NCI-H345 treated with DMSO at 0.1 percent for 48 hours (cell line): Measurements from ENCODE around the gene CHRM5.
"Not testable (repeated sequence)": the region's sequence is repeated elsewhere in the genome, so short reads cannot be mapped to it uniquely, and the experiment has no call there.

ENCODE experiments used
- DNase-seq: peaks from one replicate; lab custom pipeline; 2025; ENCODE audit not compliant: unreplicated experiment; lab: John Stamatoyannopoulos, UW

The CHRM5 gene

GRCh38 chr15:34038871-34039789 is 70.8 kb downstream of the CHRM5 start, which contains the start of gene AVEN:
Gene AVEN, minus strand, starts transcription at chr15:34039204. Its CDS starts 158 bp downstream, at chr15:34039046.
- no peak for DNase-seq

- no peak for DNase-seq
Measured at GRCh38 chr15:34039790-34040113, 71.5 kb downstream of the CHRM5 start.

GRCh38 chr15:34043391-34043790 is 75.1 kb downstream of the CHRM5 start:
- no peak for DNase-seq

- no peak for DNase-seq
Measured at GRCh38 chr15:34043813-34044212, 75.5 kb downstream of the CHRM5 start.

- DNase-seq: no peak
Measured at GRCh38 chr15:34046471-34047145, 78.3 kb downstream of the CHRM5 start.

GRCh38 chr15:34047893-34048775 is 79.8 kb downstream of the CHRM5 start:
- no peak for DNase-seq

GRCh38 chr15:34049112-34049511 is 80.8 kb downstream of the CHRM5 start:
- no peak for DNase-seq

- not testable (repeated sequence) for DNase-seq
Measured at GRCh38 chr15:34050385-34050784, 82.1 kb downstream of the CHRM5 start.

GRCh38 chr15:34054081-34054707 is 85.9 kb downstream of the CHRM5 start:
- DNase-seq: no peak

- DNase-seq: no peak
Measured at GRCh38 chr15:34055868-34056595, 87.7 kb downstream of the CHRM5 start.

GRCh38 chr15:34056911-34057310 is 88.6 kb downstream of the CHRM5 start:
- no peak for DNase-seq

- no peak for DNase-seq
Measured at GRCh38 chr15:34059476-34059875, 91.2 kb downstream of the CHRM5 start.

- DNase-seq: no peak
Measured at GRCh38 chr15:34059946-34060345, 91.6 kb downstream of the CHRM5 start.

- no peak for DNase-seq
Measured at GRCh38 chr15:34064438-34064837, 96.1 kb downstream of the CHRM5 start.

- no peak for DNase-seq
Measured at GRCh38 chr15:34065261-34065660, 97.0 kb downstream of the CHRM5 start.

- no peak for DNase-seq
Measured at GRCh38 chr15:34065941-34066340, 97.6 kb downstream of the CHRM5 start.

- DNase-seq: no peak
Measured at GRCh38 chr15:34070003-34070402, 101.7 kb downstream of the CHRM5 start.

GRCh38 chr15:34076785-34077184 is 108.5 kb downstream of the CHRM5 start:
- DNase-seq: no peak

GRCh38 chr15:34078900-34079299 is 110.6 kb downstream of the CHRM5 start:
- no peak for DNase-seq

GRCh38 chr15:34079904-34080303 is 111.6 kb downstream of the CHRM5 start:
- DNase-seq: no peak
